ENCODE results near the gene UHMK1.
A peak's percentile ranks its signal among the peaks of the same experiment; 100 is the strongest.
"Not testable (repeated sequence)": the region's sequence is repeated elsewhere in the genome, so short reads cannot be mapped to it uniquely, and the experiment has no call there.

Gene UHMK1

GRCh38 chr1:162497723-162498495, at the start of gene UHMK1:
Gene UHMK1 (plus strand): TSS chr1:162497818. CDS start chr1:162498001, 183 bp downstream.
- intact Hi-C loops (cut with DNase I): loop anchor here (5.0 kb wide), 1 partner anchor 64 kb away; the partner anchor contains the start of gene UAP1
- peak; percentile 82 to 98 (median 90) for DNase-seq

GRCh38 chr1:162454361-162454760, 43.3 kb upstream of the UHMK1 start:
- DNase-seq; intact Hi-C loops (cut with DNase I): not testable (repeated sequence)

GRCh38 chr1:162456323-162456722, 41.3 kb upstream of the UHMK1 start:
- intact Hi-C loops (cut with DNase I): no loop called here
- no peak for DNase-seq

GRCh38 chr1:162458236-162458635, 39.4 kb upstream of the UHMK1 start:
- intact Hi-C loops (cut with DNase I): no loop called here
- DNase-seq: no peak

GRCh38 chr1:162462425-162462824, 35.2 kb upstream of the UHMK1 start:
- intact Hi-C loops (cut with DNase I): not testable (repeated sequence)

GRCh38 chr1:162463021-162463420, 34.6 kb upstream of the UHMK1 start:
- DNase-seq: no peak
- intact Hi-C loops (cut with DNase I): no loop called here

More at GRCh38 chr1:162462425-162462824, 35.2 kb upstream of the UHMK1 start:
- not testable (repeated sequence) for DNase-seq

GRCh38 chr1:162466797-162467196, 30.8 kb upstream of the UHMK1 start:
- peak in 1 of 10 donors; percentile 46 for DNase-seq
- intact Hi-C loops (cut with DNase I): no loop called here

- intact Hi-C loops (cut with DNase I): no loop called here
- DNase-seq: no peak
Observed at GRCh38 chr1:162470216-162470615, 27.4 kb upstream of the UHMK1 start.

- intact Hi-C loops (cut with DNase I): no loop called here
- DNase-seq: no peak
Observed at GRCh38 chr1:162471290-162471853, 26.2 kb upstream of the UHMK1 start.

- DNase-seq: peak in 1 of 10 donors; percentile 13
- intact Hi-C loops (cut with DNase I): no loop called here
Observed at GRCh38 chr1:162475089-162475488, 22.5 kb upstream of the UHMK1 start.

- intact Hi-C loops (cut with DNase I): no loop called here
- no peak for DNase-seq
Observed at GRCh38 chr1:162475539-162476185, 22.0 kb upstream of the UHMK1 start.

GRCh38 chr1:162476620-162477019, 21.0 kb upstream of the UHMK1 start:
- intact Hi-C loops (cut with DNase I): no loop called here
- DNase-seq: no peak

- DNase-seq: no peak
- intact Hi-C loops (cut with DNase I): no loop called here
Observed at GRCh38 chr1:162485236-162485635, 12.4 kb upstream of the UHMK1 start.

- intact Hi-C loops (cut with DNase I): no loop called here
- no peak for DNase-seq
Observed at GRCh38 chr1:162487241-162487640, 10.4 kb upstream of the UHMK1 start.

GRCh38 chr1:162488219-162488618, 9.4 kb upstream of the UHMK1 start:
- intact Hi-C loops (cut with DNase I): no loop called here
- DNase-seq: no peak

GRCh38 chr1:162495531-162496233, 1.9 kb upstream of the UHMK1 start:
- intact Hi-C loops (cut with DNase I): loop anchor here (5.0 kb wide), 1 partner anchor 67 kb away; the partner anchor contains the start of gene UAP1
- not testable (repeated sequence) for DNase-seq

- DNase-seq: no peak
- intact Hi-C loops (cut with DNase I): loop anchor here (5.0 kb wide), 1 partner anchor 65 kb away; the partner anchor contains the start of gene UAP1
Observed at GRCh38 chr1:162497104-162497722, 405 bp upstream of the UHMK1 start.

GRCh38 chr1:162498496-162498810, 835 bp downstream of the UHMK1 start:
- DNase-seq: no peak
- intact Hi-C loops (cut with DNase I): loop anchor here (5.0 kb wide), 1 partner anchor 64 kb away; the partner anchor contains the start of gene UAP1

GRCh38 chr1:162500805-162501204, 3.2 kb downstream of the UHMK1 start:
- intact Hi-C loops (cut with DNase I): no loop called here
- no peak for DNase-seq

GRCh38 chr1:162502077-162502476, 4.5 kb downstream of the UHMK1 start:
- intact Hi-C loops (cut with DNase I): no loop called here
- no peak for DNase-seq
